Omental fat pad (tissue), 4 donors: ENCODE measurements around the gene JAK1. TPM values are rescaled to one million over a fixed set of nuclear protein-coding genes. Genes with fewer than 3 reads are reported as not detected.

Experiments
- ATAC-seq: fragments of 150-250 bp; one replicate; pipeline ENCODE4 v1.9.1; 2016; ENCODE audit warnings: mild to moderate bottlenecking, moderate library complexity; ENCODE audit not compliant: low FRiP score
- DNase-seq: peaks from one replicate; pipeline ENCODE4 v3.0.0-alpha.2; 2019; ENCODE audit warnings: low spot score
- total RNA-seq, 4 donors: library from RNA; depleted of rRNA; stranded (reverse); fragments of >200 nt; gene quantifications; one replicate each; pipeline ENCODE4 v1.1.0, GENCODE V29; 2016
- TF ChIP-seq, protein P1 (sequence below), 3 donors: fragments of 450-650 bp; IDR thresholded peaks; one replicate each; pipeline ENCODE4 v1.5.1; 2016 to 2017; ENCODE audit warnings: antibody characterized with exemption in 3 of 3, mild to moderate bottlenecking in 3 of 3, moderate library complexity in 2 of 3

Gene JAK1
- total RNA-seq, 4 donors from 2014 or later = 175 to 303 (median 204) TPM

DNA sequence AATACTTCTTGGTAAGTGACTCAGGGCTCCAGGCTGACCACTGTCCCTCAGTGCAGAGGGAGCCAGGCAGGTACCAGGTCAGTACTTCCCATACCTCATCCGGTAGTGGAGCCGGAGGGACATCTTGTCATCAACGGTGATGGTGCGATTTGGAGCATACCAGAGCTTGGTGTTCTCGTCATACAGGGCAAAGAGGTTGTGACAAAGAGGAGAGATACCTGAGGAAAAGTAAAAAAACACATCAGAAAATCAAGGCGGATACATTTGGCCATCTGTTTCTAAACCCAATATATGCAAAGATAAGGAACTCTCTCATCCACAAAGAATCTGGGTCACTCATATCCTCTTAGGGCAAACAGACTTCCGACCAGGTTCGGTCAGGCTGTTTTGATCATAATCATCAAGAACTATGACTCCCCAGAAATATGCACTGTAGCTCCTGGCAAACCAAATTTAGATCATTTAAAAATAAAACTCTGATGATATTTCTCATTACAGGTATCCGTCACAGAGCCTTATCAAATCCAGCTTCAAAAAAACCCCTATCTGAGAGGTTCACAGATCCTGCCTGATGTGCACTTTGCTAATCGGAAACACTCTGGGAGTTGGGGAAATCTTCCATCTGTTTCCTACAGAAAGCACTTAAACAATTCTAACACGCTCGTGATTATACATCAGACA lies 87.3 kb downstream of the JAK1 start:
- ATAC-seq (no peak), DNase-seq (no peak)
- TF ChIP-seq, protein P1, sequence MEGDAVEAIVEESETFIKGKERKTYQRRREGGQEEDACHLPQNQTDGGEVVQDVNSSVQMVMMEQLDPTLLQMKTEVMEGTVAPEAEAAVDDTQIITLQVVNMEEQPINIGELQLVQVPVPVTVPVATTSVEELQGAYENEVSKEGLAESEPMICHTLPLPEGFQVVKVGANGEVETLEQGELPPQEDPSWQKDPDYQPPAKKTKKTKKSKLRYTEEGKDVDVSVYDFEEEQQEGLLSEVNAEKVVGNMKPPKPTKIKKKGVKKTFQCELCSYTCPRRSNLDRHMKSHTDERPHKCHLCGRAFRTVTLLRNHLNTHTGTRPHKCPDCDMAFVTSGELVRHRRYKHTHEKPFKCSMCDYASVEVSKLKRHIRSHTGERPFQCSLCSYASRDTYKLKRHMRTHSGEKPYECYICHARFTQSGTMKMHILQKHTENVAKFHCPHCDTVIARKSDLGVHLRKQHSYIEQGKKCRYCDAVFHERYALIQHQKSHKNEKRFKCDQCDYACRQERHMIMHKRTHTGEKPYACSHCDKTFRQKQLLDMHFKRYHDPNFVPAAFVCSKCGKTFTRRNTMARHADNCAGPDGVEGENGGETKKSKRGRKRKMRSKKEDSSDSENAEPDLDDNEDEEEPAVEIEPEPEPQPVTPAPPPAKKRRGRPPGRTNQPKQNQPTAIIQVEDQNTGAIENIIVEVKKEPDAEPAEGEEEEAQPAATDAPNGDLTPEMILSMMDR (IDR thresholded peaks at IDR 0.05) = no peak

DNA sequence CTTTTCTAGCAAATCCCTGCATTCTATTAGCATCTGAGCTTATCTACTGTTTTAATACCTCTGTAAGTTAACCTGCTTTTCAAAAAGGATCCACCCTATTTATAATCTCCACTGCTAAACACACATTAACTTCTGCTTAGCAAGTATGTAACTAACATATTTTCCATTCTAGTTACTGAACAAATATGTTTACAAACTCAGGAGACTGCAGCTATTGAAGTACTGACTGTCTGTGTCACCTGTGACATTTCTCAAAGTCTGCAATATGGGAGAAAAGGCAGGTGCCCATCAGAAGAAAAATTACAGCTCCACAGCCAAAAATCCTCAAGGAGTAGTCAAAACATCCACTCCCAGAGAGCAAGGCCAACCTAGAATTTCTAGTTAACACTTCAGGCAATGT lies 88.3 kb downstream of the JAK1 start:
- TF ChIP-seq, protein P1 (IDR thresholded peaks at IDR 0.05) = no peak
- DNase-seq (no peak), ATAC-seq (no peak)

GRCh38 chr1:64877598-64877997 lies 88.8 kb downstream of the JAK1 start:
- ATAC-seq (no peak), DNase-seq (no peak)
- TF ChIP-seq, protein P1 (IDR thresholded peaks at IDR 0.05) = no peak

GRCh38 chr1:64877151-64877550 lies 89.2 kb downstream of the JAK1 start:
- DNase-seq (no peak), ATAC-seq (no peak)
- TF ChIP-seq, protein P1 (IDR thresholded peaks at IDR 0.05) = no peak

DNA sequence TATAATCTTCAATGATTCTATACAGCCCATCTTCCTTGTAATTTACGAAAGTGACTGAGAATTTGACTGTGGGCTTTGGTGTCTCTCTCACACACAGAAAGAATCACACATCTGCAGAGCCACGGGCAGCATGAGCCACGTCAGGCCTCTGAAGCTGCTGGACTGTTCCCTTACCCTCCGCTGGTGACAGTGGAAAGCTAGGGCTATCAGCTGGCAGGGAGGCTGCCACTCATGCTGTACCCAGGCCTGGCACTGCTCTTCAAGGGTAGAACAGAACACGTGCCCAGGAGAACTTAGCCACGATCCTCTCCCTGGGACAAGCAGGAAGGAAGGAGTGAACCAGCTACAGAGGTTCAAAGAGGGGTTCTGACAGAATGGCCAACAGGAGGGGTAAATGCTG lies 90.7 kb downstream of the JAK1 start:
- DNase-seq (no peak), ATAC-seq (no peak)
- TF ChIP-seq, protein P1 (IDR thresholded peaks at IDR 0.05) = no peak

DNA sequence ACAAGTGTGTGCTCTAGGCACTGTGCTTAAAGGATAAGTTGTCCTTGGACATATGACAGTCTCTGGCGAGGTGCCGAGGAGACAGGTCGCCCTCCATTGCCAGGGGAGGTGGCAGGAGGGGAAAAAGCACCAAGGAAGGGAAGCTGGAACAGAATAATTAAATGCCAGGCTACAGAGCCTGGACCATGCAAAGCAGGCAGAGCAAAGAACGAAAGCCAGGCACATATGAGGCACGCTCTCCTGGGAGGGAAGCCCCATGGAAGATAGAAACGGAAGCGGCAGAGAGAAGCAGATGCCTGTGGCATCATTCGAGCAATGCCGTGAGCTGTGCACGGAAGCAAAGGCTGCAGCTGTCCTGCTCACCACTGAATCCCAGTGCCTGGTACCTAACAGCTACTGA lies 91.2 kb downstream of the JAK1 start:
- TF ChIP-seq, protein P1 (IDR thresholded peaks at IDR 0.05) = no peak
- no peak for DNase-seq
- ATAC-seq = no peak

GRCh38 chr1:64874666-64875065 lies 91.7 kb downstream of the JAK1 start:
- TF ChIP-seq, protein P1 (IDR thresholded peaks at IDR 0.05) = no peak
- ATAC-seq = no peak
- no peak for DNase-seq
